ENCODE results near the gene ZSWIM1. TPM values are rescaled to one million over a fixed set of nuclear protein-coding genes. Genes with fewer than 3 reads are reported as not detected.

The ZSWIM1 gene
- total and polyA plus RNA-seq, 2 of the 13 experiments (the other 11 are each of a cell fraction or from before 2014, with no cell fraction given) = 9.5 to 11.7 TPM

DNA sequence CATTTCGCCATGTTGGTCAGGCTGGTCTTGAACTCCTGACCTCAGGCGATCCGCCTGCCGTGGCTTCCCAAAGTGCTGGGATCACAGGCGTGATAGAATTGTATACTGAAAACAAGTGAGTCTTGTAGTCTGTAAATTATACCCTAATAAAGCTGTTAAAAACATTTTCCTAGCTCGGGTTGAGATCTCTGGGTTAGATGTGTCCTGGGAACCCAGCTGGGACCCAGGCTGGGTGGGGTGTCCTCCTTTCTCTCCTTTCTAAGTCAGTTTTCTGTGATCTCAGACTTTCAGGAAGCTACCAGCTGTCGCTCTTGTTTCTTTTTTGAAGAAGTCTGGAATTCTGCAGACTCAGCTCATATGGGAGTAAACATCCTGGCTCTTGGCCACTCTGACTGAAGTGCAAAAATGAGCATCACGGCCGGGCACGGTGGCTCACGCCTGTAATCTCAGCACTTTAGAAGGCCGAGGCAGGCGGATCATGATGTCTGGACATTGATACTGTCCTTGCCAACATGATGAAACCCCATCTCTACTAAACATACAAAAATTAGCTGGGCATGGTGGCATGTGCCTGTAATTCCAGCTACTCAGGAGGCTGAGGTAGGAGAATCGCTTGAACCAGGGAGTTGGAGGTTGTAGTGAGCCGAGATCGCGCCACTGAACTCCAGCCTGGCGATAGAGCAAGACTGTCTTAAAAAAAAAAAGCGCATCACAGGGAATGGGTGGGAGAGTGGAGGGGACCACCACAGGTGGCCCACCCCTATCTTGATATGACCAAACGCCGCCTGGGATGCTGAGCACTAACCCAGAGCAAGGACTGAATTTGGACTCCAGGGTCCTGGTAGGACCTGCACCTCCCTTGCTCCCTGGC lies 43.6 kb downstream of the ZSWIM1 start (continued):
- TF ChIP-seq ZNF678 (CRISPR knock-in tag; IDR thresholded peaks at IDR 0.05) (no peak), RARA (CRISPR knock-in tag; IDR thresholded peaks at IDR 0.05) (peak; percentile 72), ZSCAN22 (CRISPR knock-in tag; IDR thresholded peaks at IDR 0.05) (no peak), ARID3A (IDR thresholded peaks at IDR 0.05; ENCODE audit: low read depth, low read length) (no peak), GATAD2A (CRISPR knock-in tag; IDR thresholded peaks at IDR 0.05) (peak; percentile 62), ZNF770 (CRISPR knock-in tag; IDR thresholded peaks at IDR 0.05) (peak; percentile 65), HMG20A (CRISPR knock-in tag; IDR thresholded peaks at IDR 0.05; ENCODE audit: borderline replicate concordance) (peak; percentile 52; the same call in 1 of the 2 replicates), FOXP1 (IDR thresholded peaks at IDR 0.05) (no peak), FOXP1 (CRISPR knock-in tag; IDR thresholded peaks at IDR 0.05) (peak; percentile 64; the same call in 1 of the 2 replicates), ZBTB20 (CRISPR knock-in tag; IDR thresholded peaks at IDR 0.05; ENCODE audit: borderline replicate concordance, low read depth) (0 out of 2 replicates have a peak, but pooled peaks have one; percentile 27), MAFF (IDR thresholded peaks at IDR 0.05; ENCODE audit: low read depth, low read length) (peak; percentile 99), FOXA3 (CRISPR knock-in tag; IDR thresholded peaks at IDR 0.05) (peak; percentile 69), ZNF33A (CRISPR knock-in tag; IDR thresholded peaks at IDR 0.05; ENCODE audit: borderline replicate concordance) (0 out of 2 replicates have a peak, but pooled peaks have one; percentile 42), TGIF2 (CRISPR knock-in tag; IDR thresholded peaks at IDR 0.05) (0 out of 2 replicates have a peak, but pooled peaks have one; percentile 31), NCOA5 (CRISPR knock-in tag; IDR thresholded peaks at IDR 0.05) (no peak), RXRB (CRISPR knock-in tag; IDR thresholded peaks at IDR 0.05; ENCODE audit: borderline replicate concordance) (peak; percentile 53; the same call in 1 of the 2 replicates)
- TF ChIP-seq, protein P1, sequence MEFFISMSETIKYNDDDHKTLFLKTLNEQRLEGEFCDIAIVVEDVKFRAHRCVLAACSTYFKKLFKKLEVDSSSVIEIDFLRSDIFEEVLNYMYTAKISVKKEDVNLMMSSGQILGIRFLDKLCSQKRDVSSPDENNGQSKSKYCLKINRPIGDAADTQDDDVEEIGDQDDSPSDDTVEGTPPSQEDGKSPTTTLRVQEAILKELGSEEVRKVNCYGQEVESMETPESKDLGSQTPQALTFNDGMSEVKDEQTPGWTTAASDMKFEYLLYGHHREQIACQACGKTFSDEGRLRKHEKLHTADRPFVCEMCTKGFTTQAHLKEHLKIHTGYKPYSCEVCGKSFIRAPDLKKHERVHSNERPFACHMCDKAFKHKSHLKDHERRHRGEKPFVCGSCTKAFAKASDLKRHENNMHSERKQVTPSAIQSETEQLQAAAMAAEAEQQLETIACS (CRISPR knock-in tag; IDR thresholded peaks at IDR 0.05) = no peak
- TF ChIP-seq, protein P2, sequence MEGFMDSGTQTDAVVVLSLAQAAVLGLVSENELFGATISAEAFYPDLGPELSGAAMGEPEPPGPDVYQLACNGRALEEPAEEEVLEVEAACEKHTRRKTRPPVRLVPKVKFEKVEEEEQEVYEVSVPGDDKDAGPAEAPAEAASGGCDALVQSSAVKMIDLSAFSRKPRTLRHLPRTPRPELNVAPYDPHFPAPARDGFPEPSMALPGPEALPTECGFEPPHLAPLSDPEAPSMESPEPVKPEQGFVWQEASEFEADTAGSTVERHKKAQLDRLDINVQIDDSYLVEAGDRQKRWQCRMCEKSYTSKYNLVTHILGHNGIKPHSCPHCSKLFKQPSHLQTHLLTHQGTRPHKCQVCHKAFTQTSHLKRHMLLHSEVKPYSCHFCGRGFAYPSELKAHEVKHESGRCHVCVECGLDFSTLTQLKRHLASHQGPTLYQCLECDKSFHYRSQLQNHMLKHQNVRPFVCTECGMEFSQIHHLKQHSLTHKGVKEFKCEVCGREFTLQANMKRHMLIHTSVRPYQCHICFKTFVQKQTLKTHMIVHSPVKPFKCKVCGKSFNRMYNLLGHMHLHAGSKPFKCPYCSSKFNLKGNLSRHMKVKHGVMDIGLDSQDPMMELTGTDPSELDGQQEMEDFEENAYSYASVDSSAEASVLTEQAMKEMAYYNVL (CRISPR knock-in tag; IDR thresholded peaks at IDR 0.05; ENCODE audit: borderline replicate concordance) = peak; percentile 37; the same call in 1 of the 2 replicates
- TF ChIP-seq, protein P3, sequence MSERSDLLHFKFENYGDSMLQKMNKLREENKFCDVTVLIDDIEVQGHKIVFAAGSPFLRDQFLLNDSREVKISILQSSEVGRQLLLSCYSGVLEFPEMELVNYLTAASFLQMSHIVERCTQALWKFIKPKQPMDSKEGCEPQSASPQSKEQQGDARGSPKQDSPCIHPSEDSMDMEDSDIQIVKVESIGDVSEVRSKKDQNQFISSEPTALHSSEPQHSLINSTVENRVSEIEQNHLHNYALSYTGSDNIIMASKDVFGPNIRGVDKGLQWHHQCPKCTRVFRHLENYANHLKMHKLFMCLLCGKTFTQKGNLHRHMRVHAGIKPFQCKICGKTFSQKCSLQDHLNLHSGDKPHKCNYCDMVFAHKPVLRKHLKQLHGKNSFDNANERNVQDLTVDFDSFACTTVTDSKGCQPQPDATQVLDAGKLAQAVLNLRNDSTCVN (CRISPR knock-in tag; IDR thresholded peaks at IDR 0.05; ENCODE audit: borderline replicate concordance) = peak; percentile 5; the same call in 1 of the 2 replicates
